SK-N-MC (cell line): ENCODE measurements around the gene ZNF544.

Experiments used
- EZH2 ChIP-seq: fragments of 200-600 bp; sonication (generic); IDR thresholded peaks from one replicate; pipeline ENCODE4 v1.6.1; 2017; ENCODE audit warnings: antibody characterized with exemption
- FOXP2 ChIP-seq: optimal IDR thresholded peaks from 2 replicates; pipeline ENCODE3; 2011; ENCODE audit warnings: mild to moderate bottlenecking, moderate library complexity; ENCODE audit not compliant: insufficient read depth; ENCODE audit errors: extremely low read length, control extremely low read depth
- POLR2AphosphoS5 ChIP-seq: IDR thresholded peaks from 2 replicates; pipeline ENCODE4 v1.6.1; 2012; ENCODE audit warnings: mild to moderate bottlenecking, low read depth, low read length, borderline replicate concordance

GRCh38 chr19:58265100-58265499, 36.4 kb downstream of the ZNF544 start:
- TF ChIP-seq EZH2 (no peak), POLR2AphosphoS5 (no peak), FOXP2 (no peak)
